Esophagus squamous epithelium (tissue), 5 donors: ENCODE results near the gene SFMBT2. TPM values are rescaled to one million over a fixed set of nuclear protein-coding genes. Genes with fewer than 3 reads are reported as not detected.

ENCODE experiments used
- DNase-seq: peaks from one replicate; lab custom pipeline; 2025; lab: John Stamatoyannopoulos, UW
- H3K27ac ChIP-seq, 4 donors: fragments of 200-600 bp; sonication (generic); one replicate each; pipeline ENCODE4 v1.5.1; 2016 to 2019; ENCODE audit warnings: mild to moderate bottlenecking in 1 of 4
- H3K27me3 ChIP-seq, 4 donors: fragments of 200-600 bp; sonication (generic); 1 replicate in 3 of 4; 2 replicates in 1 of 4; pipeline versions ENCODE4 v1.5.1 to v1.6.0; 2017 to 2021; ENCODE audit warnings: antibody characterized with exemption in 1 of 4
- H3K36me3 ChIP-seq, 3 donors: fragments of 200-600 bp; sonication (generic); one replicate each; pipeline ENCODE4 v1.5.1; 2016 to 2019
- H3K4me1 ChIP-seq, 3 donors: fragments of 200-600 bp; sonication (generic); one replicate each; pipeline ENCODE4 v1.5.1; 2017 to 2019
- H3K4me3 ChIP-seq, 4 donors: fragments of 200-600 bp; sonication (generic); 1 replicate in 3 of 4; 2 replicates in 1 of 4; pipeline ENCODE4 v1.5.1; 2016 to 2019; ENCODE audit warnings: mild to moderate bottlenecking in 2 of 4, moderate library complexity in 1 of 4
- H3K9me3 ChIP-seq, 3 donors: fragments of 200-600 bp; sonication (generic); one replicate each; pipeline ENCODE4 v1.5.1; 2016 to 2019
- CTCF ChIP-seq, 6 experiments: fragments of 450-650 bp in 4 of 6; fragments of 200-600 bp in 2 of 6; sonication (generic) in 2 of 6; IDR thresholded peaks; one replicate each; pipeline ENCODE4 v1.5.1; 2016 to 2019; ENCODE audit warnings: antibody characterized with exemption in 6 of 6, mild to moderate bottlenecking in 4 of 6, moderate library complexity in 4 of 6
- POLR2A ChIP-seq, 4 donors: fragments of 450-650 bp; IDR thresholded peaks; one replicate each; pipeline ENCODE4 v1.6.1; 2017; ENCODE audit warnings: antibody characterized with exemption in 4 of 4, mild to moderate bottlenecking in 4 of 4, moderate library complexity in 3 of 4
- WGBS, 2 donors: methylation state at CpG; one replicate each; pipeline ENCODE4 v1.1.5; 2018; 5-methylcytosine and 5-hydroxymethylcytosine counted together
- intact Hi-C: fragments of 100-400 bp; cut with DNase I; formaldehyde crosslinking; loops from one replicate; pipeline ENCODE4 v1.15.0; 2022
- total RNA-seq, 4 donors: library from RNA; depleted of rRNA; stranded (reverse); fragments of >200 nt; gene quantifications; one replicate each; pipeline ENCODE4 v1.1.0, GENCODE V29; 2016
- donor health status: DM: yes; HTN: yes; CAD: no.

SFMBT2 gene
- total RNA-seq, 4 donors from 2014 or later = 0.72 to 5.0 (median 1.4) TPM

GRCh38 chr10:7318836-7319235 is 92.0 kb downstream of the SFMBT2 start:
- 19% methylated on average over 9 of the region's 9 CpGs for WGBS, 2 donors
- no peaks in the 10 kb centered on the region for H3K36me3 ChIP-seq
- intact Hi-C loops = no loop called here
- H3K4me1 ChIP-seq = peaks cover 0 to 18% (median 3%) of the 10 kb centered on the region in 3 donors
- no peaks in the 10 kb centered on the region for H3K9me3 ChIP-seq
- H3K27ac ChIP-seq = no peak overlapping the region
- no peak for DNase-seq
- no peaks in the 10 kb centered on the region for H3K27me3 ChIP-seq
- no peak overlapping the region for H3K4me3 ChIP-seq
- TF ChIP-seq CTCF (IDR thresholded peaks at IDR 0.05) = no peak
- no peak for TF ChIP-seq POLR2A (IDR thresholded peaks at IDR 0.05)

- no peak for DNase-seq
Observed at GRCh38 chr10:7317786-7318446, 92.9 kb downstream of the SFMBT2 start.

GRCh38 chr10:7316839-7317238 is 94.0 kb downstream of the SFMBT2 start:
- WGBS, 2 donors = 70 to 100% methylated on average over 1 to 2 of the region's 2 CpGs
- intact Hi-C loops = no loop called here
- no peak for TF ChIP-seq CTCF (IDR thresholded peaks at IDR 0.05)
- no peak for TF ChIP-seq POLR2A (IDR thresholded peaks at IDR 0.05)
- H3K27me3 ChIP-seq = no peaks in the 10 kb centered on the region
- no peaks in the 10 kb centered on the region for H3K36me3 ChIP-seq
- no peak overlapping the region for H3K4me3 ChIP-seq
- no peak overlapping the region for H3K27ac ChIP-seq
- no peak for DNase-seq
- H3K9me3 ChIP-seq = no peaks in the 10 kb centered on the region
- peaks cover 0 to 18% (median 3%) of the 10 kb centered on the region in 3 donors for H3K4me1 ChIP-seq

More at GRCh38 chr10:7317786-7318446, 92.9 kb downstream of the SFMBT2 start:
- no peaks in the 10 kb centered on the region for H3K9me3 ChIP-seq
- 68 to 69% methylated on average over 4 of the region's 4 CpGs for WGBS, 2 donors
- H3K27me3 ChIP-seq = no peaks in the 10 kb centered on the region
- H3K4me3 ChIP-seq = no peak overlapping the region
- intact Hi-C loops = no loop called here
- no peaks in the 10 kb centered on the region for H3K36me3 ChIP-seq
- H3K4me1 ChIP-seq = peaks cover 0 to 18% (median 3%) of the 10 kb centered on the region in 3 donors
- no peak overlapping the region for H3K27ac ChIP-seq
- TF ChIP-seq POLR2A (IDR thresholded peaks at IDR 0.05) (no peak), CTCF (IDR thresholded peaks at IDR 0.05) (no peak)

- no peak overlapping the region for H3K27ac ChIP-seq
- 81 to 96% methylated on average over 2 of the region's 2 CpGs for WGBS, 2 donors
- TF ChIP-seq CTCF (IDR thresholded peaks at IDR 0.05) (no peak), POLR2A (IDR thresholded peaks at IDR 0.05) (no peak)
- H3K4me3 ChIP-seq = no peak overlapping the region
- no peaks in the 10 kb centered on the region for H3K27me3 ChIP-seq
- peaks cover 0 to 18% (median 3%) of the 10 kb centered on the region in 3 donors for H3K4me1 ChIP-seq
- H3K36me3 ChIP-seq = no peaks in the 10 kb centered on the region
- no peak for DNase-seq
- H3K9me3 ChIP-seq = no peaks in the 10 kb centered on the region
- intact Hi-C loops = no loop called here
Observed at GRCh38 chr10:7315906-7316305, 94.9 kb downstream of the SFMBT2 start.

- H3K36me3 ChIP-seq = no peaks in the 10 kb centered on the region
- intact Hi-C loops = no loop called here
- H3K4me3 ChIP-seq = no peak overlapping the region
- no peaks in the 10 kb centered on the region for H3K27me3 ChIP-seq
- no peak for TF ChIP-seq CTCF (IDR thresholded peaks at IDR 0.05)
- H3K4me1 ChIP-seq = peaks cover 0 to 13% (median 3%) of the 10 kb centered on the region in 3 donors
- no peak for DNase-seq
- 87 to 90% methylated on average over 4 of the region's 4 CpGs for WGBS, 2 donors
- H3K27ac ChIP-seq = no peak overlapping the region
- H3K9me3 ChIP-seq = no peaks in the 10 kb centered on the region
Observed at GRCh38 chr10:7314170-7314569, 96.7 kb downstream of the SFMBT2 start.
